GM10248 (cell line): ENCODE data around the gene KIAA1210.

ENCODE experiments used
- CTCF ChIA-PET: fragments of 300-600 bp; sonication (Branson Sonifier 250); formaldehyde crosslinking; extraction: SDS; loops from one replicate; lab custom pipeline; 2021; ENCODE audit warnings: antibody characterized with exemption; lab: Yijun Ruan, JAX
- POLR2A ChIA-PET: fragments of 350-650 bp; sonication (Branson Sonifier 250); formaldehyde crosslinking; extraction: SDS; loops from one replicate; lab custom pipeline; 2020; ENCODE audit warnings: antibody characterized with exemption; lab: Yijun Ruan, JAX
- DNase-seq: peaks from one replicate; pipeline ENCODE4 v3.0.0; 2012; ENCODE audit errors: extremely low spot score
- CTCF ChIP-seq: IDR thresholded peaks from 2 replicates; pipeline ENCODE4 v1.5.1; 2012; ENCODE audit warnings: mild to moderate bottlenecking, low read depth; ENCODE audit errors: extremely low read depth, missing control alignments, control extremely low read depth

Gene KIAA1210

GRCh38 chrX:119087121-119087520 is 40.5 kb downstream of the KIAA1210 start:
- no peak for TF ChIP-seq CTCF
- POLR2A ChIA-PET = no interaction called here
- DNase-seq = no peak
- CTCF ChIA-PET = no interaction called here

- ChIA-PET CTCF (no interaction called here), POLR2A (no interaction called here)
- TF ChIP-seq CTCF = no peak
- DNase-seq = no peak
These were observed 42.8 kb downstream of the KIAA1210 start for GRCh38 chrX:119084766-119085165.

GRCh38 chrX:119082278-119082677 is 45.3 kb downstream of the KIAA1210 start:
- no peak for DNase-seq
- POLR2A ChIA-PET = no interaction called here
- CTCF ChIA-PET = interaction anchor here (1.3 to 1.6 kb wide), 2 partner anchors 77 to 243 kb away, joined by 3 to 4 read pairs; no protein-coding TSS in a partner anchor

GRCh38 chrX:119075270-119076025 is 52.2 kb downstream of the KIAA1210 start:
- TF ChIP-seq CTCF = no peak
- DNase-seq = no peak
- ChIA-PET POLR2A (no interaction called here), CTCF (no interaction called here)

More at GRCh38 chrX:119082278-119082677, 45.3 kb downstream of the KIAA1210 start:
- no peak for TF ChIP-seq CTCF

GRCh38 chrX:119073911-119074310 is 53.7 kb downstream of the KIAA1210 start:
- no peak for TF ChIP-seq CTCF
- CTCF ChIA-PET = no interaction called here
- no peak for DNase-seq
- POLR2A ChIA-PET = no interaction called here

- ChIA-PET POLR2A (no interaction called here), CTCF (no interaction called here)
- DNase-seq = no peak
- TF ChIP-seq CTCF = no peak
These were observed 54.3 kb downstream of the KIAA1210 start for GRCh38 chrX:119073200-119073905.
